OCI-LY1 (cell line): Measurements from ENCODE around the gene SPNS2.

Experiments
- EZH2 ChIP-seq: fragments of 200-600 bp; sonication (generic), shearing (Covaris generic); IDR thresholded peaks from 2 replicates; pipeline ENCODE4 v1.8.0; 2017; ENCODE audit warnings: borderline replicate concordance, mixed run types, mild to moderate bottlenecking, antibody characterized with exemption, low read length, moderate library complexity, mixed read lengths
- TF ChIP-seq, protein P1 (sequence below): fragments of 200-600 bp; sonication (generic), shearing (Covaris generic); IDR thresholded peaks from 2 replicates; pipeline ENCODE4 v1.5.1; 2017; ENCODE audit warnings: mild to moderate bottlenecking, antibody characterized with exemption, low read length, moderate library complexity, mixed read lengths

DNA sequence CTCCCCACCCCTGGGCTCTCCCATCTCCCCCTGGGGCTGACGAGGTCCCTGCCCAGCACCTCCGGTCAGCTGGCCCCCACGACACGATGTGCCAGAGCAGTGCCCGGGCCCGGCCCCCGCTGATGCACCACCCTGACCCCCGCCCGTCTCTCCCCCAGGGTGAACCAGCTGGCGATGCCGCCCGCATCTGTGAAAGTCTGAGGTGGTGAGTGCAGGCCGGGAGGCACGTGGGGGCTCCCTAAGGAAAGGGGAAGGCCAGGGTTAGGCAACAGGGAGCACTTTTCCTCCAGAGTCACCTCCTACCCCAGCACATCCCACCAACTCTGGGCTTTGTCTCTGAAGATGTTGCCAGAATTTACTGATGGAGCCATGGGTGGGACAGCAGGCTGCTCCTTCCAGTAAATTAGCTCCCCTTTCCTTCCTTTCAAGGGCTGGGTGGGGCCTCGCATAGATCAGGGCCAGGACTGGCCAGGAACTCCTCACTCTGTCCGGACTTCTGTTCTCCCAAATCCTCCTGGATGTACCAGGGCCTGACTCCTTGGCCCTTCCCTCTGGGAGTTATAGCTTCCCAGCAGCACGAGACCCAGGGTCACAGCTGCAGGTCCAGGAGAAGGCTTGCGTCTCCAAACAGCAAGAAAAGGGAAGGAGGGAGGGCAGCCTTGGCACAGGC is 38.2 kb downstream of the SPNS2 start:
- TF ChIP-seq, protein P1, sequence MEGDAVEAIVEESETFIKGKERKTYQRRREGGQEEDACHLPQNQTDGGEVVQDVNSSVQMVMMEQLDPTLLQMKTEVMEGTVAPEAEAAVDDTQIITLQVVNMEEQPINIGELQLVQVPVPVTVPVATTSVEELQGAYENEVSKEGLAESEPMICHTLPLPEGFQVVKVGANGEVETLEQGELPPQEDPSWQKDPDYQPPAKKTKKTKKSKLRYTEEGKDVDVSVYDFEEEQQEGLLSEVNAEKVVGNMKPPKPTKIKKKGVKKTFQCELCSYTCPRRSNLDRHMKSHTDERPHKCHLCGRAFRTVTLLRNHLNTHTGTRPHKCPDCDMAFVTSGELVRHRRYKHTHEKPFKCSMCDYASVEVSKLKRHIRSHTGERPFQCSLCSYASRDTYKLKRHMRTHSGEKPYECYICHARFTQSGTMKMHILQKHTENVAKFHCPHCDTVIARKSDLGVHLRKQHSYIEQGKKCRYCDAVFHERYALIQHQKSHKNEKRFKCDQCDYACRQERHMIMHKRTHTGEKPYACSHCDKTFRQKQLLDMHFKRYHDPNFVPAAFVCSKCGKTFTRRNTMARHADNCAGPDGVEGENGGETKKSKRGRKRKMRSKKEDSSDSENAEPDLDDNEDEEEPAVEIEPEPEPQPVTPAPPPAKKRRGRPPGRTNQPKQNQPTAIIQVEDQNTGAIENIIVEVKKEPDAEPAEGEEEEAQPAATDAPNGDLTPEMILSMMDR, result no peak
- no peak for TF ChIP-seq EZH2
